ENCODE results near the gene BTBD17. TPM values are rescaled to one million over a fixed set of nuclear protein-coding genes. Genes with fewer than 3 reads are reported as not detected.
A peak's percentile ranks its signal among the peaks of the same experiment; 100 is the strongest.

Gene BTBD17
- total and polyA plus RNA-seq, 4 experiments from 2014 or later: not detected

- H3K27ac Mint-ChIP-seq: no peak overlapping the region
These were observed 24.7 kb upstream of the BTBD17 start for GRCh38 chr17:74386386-74386785.

GRCh38 chr17:74385201-74385600 lies 23.5 kb upstream of the BTBD17 start:
- intact Hi-C loops (cut with micrococcal nuclease): no loop called here
- peaks cover 0 to 7% (median 0%) of the 10 kb centered on the region in 4 donors for H3K4me1 Mint-ChIP-seq
- H3K27me3 Mint-ChIP-seq: peaks cover 0 to 4% of the 10 kb centered on the region in 2 donors
- Histone ChIP-seq H3K9me3 (ENCODE audit: control insufficient read depth in 1 of 2, low read length in 2 of 2) (no peaks in the 10 kb centered on the region), H3K4me1 (ENCODE audit: insufficient read depth, low read length) (no peaks in the 10 kb centered on the region), H3K4me3 (ENCODE audit: low read length in 2 of 2) (no peak overlapping the region), H3K27ac (ENCODE audit: low read depth, low read length) (no peak overlapping the region), H3K27me3 (ENCODE audit: insufficient read depth, low read length) (no peaks in the 10 kb centered on the region), H3K36me3 (ENCODE audit: insufficient read depth, low read length) (no peaks in the 10 kb centered on the region)
- no peaks in the 10 kb centered on the region for H3K36me3 Mint-ChIP-seq
- H3K4me3 Mint-ChIP-seq: no peak overlapping the region
- no peak for DNase-seq
- POLR2A ChIA-PET (ENCODE audit: partially characterized antibody): no interaction called here
- no peak overlapping the region for H3K27ac Mint-ChIP-seq
- CTCF ChIA-PET (ENCODE audit: partially characterized antibody): interaction anchor here (0.7 to 1.6 kb wide), 3 partner anchors 16 to 751 kb away, joined by 3 to 5 read pairs (median 4); no protein-coding TSS in a partner anchor
- peaks cover 0 to 1% (median 0%) of the 10 kb centered on the region in 8 donors for H3K9me3 Mint-ChIP-seq

More at GRCh38 chr17:74386386-74386785, 24.7 kb upstream of the BTBD17 start:
- no peaks in the 10 kb centered on the region for H3K4me1 ChIP-seq (ENCODE audit: insufficient read depth, low read length)
- Mint-ChIP-seq H3K27me3 (peaks cover 0 to 4% of the 10 kb centered on the region in 2 donors), H3K4me3 (no peak overlapping the region), H3K4me1 (no peaks in the 10 kb centered on the region), H3K9me3 (peaks cover 0 to 1% (median 0%) of the 10 kb centered on the region in 8 donors), H3K36me3 (no peaks in the 10 kb centered on the region)
- ChIA-PET POLR2A (ENCODE audit: partially characterized antibody) (no interaction called here), CTCF (ENCODE audit: partially characterized antibody) (interaction anchor here (1.5 kb wide), 1 partner anchor 17 kb away, joined by 3 read pairs; no protein-coding TSS in a partner anchor)
- no peaks in the 10 kb centered on the region for H3K9me3 ChIP-seq (ENCODE audit: control insufficient read depth in 1 of 2, low read length in 2 of 2)
- no peak overlapping the region for H3K4me3 ChIP-seq (ENCODE audit: low read length in 2 of 2)
- no peak overlapping the region for H3K27ac ChIP-seq (ENCODE audit: low read depth, low read length)
- H3K36me3 ChIP-seq (ENCODE audit: insufficient read depth, low read length): no peaks in the 10 kb centered on the region
- no peaks in the 10 kb centered on the region for H3K27me3 ChIP-seq (ENCODE audit: insufficient read depth, low read length)
- DNase-seq: no peak
- intact Hi-C loops (cut with micrococcal nuclease): no loop called here

GRCh38 chr17:74383141-74383540 lies 21.5 kb upstream of the BTBD17 start:
- Histone ChIP-seq H3K36me3 (ENCODE audit: insufficient read depth, low read length) (no peaks in the 10 kb centered on the region), H3K9me3 (ENCODE audit: control insufficient read depth in 1 of 2, low read length in 2 of 2) (no peaks in the 10 kb centered on the region), H3K27ac (ENCODE audit: low read depth, low read length) (no peak overlapping the region), H3K4me1 (ENCODE audit: insufficient read depth, low read length) (peaks cover 9% of the 10 kb centered on the region), H3K4me3 (ENCODE audit: low read length in 2 of 2) (no peak overlapping the region), H3K27me3 (ENCODE audit: insufficient read depth, low read length) (no peaks in the 10 kb centered on the region)
- no peak for DNase-seq
- Mint-ChIP-seq H3K27ac (peak overlapping the region in 1 of 7 donors; percentile 43), H3K4me3 (no peak overlapping the region), H3K9me3 (peaks cover 0 to 1% (median 0%) of the 10 kb centered on the region in 8 donors), H3K36me3 (no peaks in the 10 kb centered on the region), H3K27me3 (peaks cover 1 to 4% of the 10 kb centered on the region in 2 donors), H3K4me1 (peaks cover 0 to 8% (median under 1%) of the 10 kb centered on the region in 4 donors)
- ChIA-PET CTCF (ENCODE audit: partially characterized antibody) (no interaction called here), POLR2A (ENCODE audit: partially characterized antibody) (no interaction called here)
- intact Hi-C loops (cut with micrococcal nuclease): no loop called here

- no peaks in the 10 kb centered on the region for H3K36me3 Mint-ChIP-seq
- peak overlapping the region in 2 of 7 donors; percentile 57 to 89 for H3K27ac Mint-ChIP-seq
- intact Hi-C loops (cut with micrococcal nuclease): no loop called here
- Histone ChIP-seq H3K4me1 (ENCODE audit: insufficient read depth, low read length) (peaks cover 9% of the 10 kb centered on the region), H3K27me3 (ENCODE audit: insufficient read depth, low read length) (no peaks in the 10 kb centered on the region), H3K27ac (ENCODE audit: low read depth, low read length) (no peak overlapping the region), H3K4me3 (ENCODE audit: low read length in 2 of 2) (no peak overlapping the region), H3K9me3 (ENCODE audit: control insufficient read depth in 1 of 2, low read length in 2 of 2) (no peaks in the 10 kb centered on the region), H3K36me3 (ENCODE audit: insufficient read depth, low read length) (no peaks in the 10 kb centered on the region)
- no peak for DNase-seq
- ChIA-PET POLR2A (ENCODE audit: partially characterized antibody) (no interaction called here), CTCF (ENCODE audit: partially characterized antibody) (interaction anchor here (0.9 to 5.1 kb wide), 4 partner anchors 10 to 111 kb away, joined by 3 to 65 read pairs (median 28); partner anchors contain the start of gene GPR142)
- peaks cover 0 to 8% (median under 1%) of the 10 kb centered on the region in 4 donors for H3K4me1 Mint-ChIP-seq
- peaks cover 0 to 1% (median 0%) of the 10 kb centered on the region in 8 donors for H3K9me3 Mint-ChIP-seq
- peaks cover 2 to 4% of the 10 kb centered on the region in 2 donors for H3K27me3 Mint-ChIP-seq
- no peak overlapping the region for H3K4me3 Mint-ChIP-seq
These were observed 19.5 kb upstream of the BTBD17 start for GRCh38 chr17:74380959-74381808.

- H3K4me1 ChIP-seq (ENCODE audit: insufficient read depth, low read length): peaks cover 9% of the 10 kb centered on the region
- H3K9me3 ChIP-seq (ENCODE audit: control insufficient read depth in 1 of 2, low read length in 2 of 2): no peaks in the 10 kb centered on the region
- H3K27me3 Mint-ChIP-seq: peaks cover 2 to 4% of the 10 kb centered on the region in 2 donors
- DNase-seq: no peak
- H3K9me3 Mint-ChIP-seq: peaks cover 0 to 3% (median 0%) of the 10 kb centered on the region in 8 donors
- no peak overlapping the region for H3K27ac ChIP-seq (ENCODE audit: low read depth, low read length)
- intact Hi-C loops (cut with micrococcal nuclease): no loop called here
- no peaks in the 10 kb centered on the region for H3K36me3 ChIP-seq (ENCODE audit: insufficient read depth, low read length)
- H3K4me1 Mint-ChIP-seq: peaks cover 0 to 8% (median under 1%) of the 10 kb centered on the region in 4 donors
- peak overlapping the region in 1 of 8 donors; percentile 39 for H3K4me3 Mint-ChIP-seq
- peak overlapping the region in 2 of 7 donors; percentile 48 to 89 for H3K27ac Mint-ChIP-seq
- no peaks in the 10 kb centered on the region for H3K27me3 ChIP-seq (ENCODE audit: insufficient read depth, low read length)
- H3K4me3 ChIP-seq (ENCODE audit: low read length in 2 of 2): no peak overlapping the region
- POLR2A ChIA-PET (ENCODE audit: partially characterized antibody): no interaction called here
- H3K36me3 Mint-ChIP-seq: no peaks in the 10 kb centered on the region
- CTCF ChIA-PET (ENCODE audit: partially characterized antibody): interaction anchor here (1.2 to 5.1 kb wide), 10 partner anchors 11 to 152 kb away, joined by 3 to 65 read pairs (median 6); partner anchors contain the start of gene GPR142
These were observed 18.7 kb upstream of the BTBD17 start for GRCh38 chr17:74380086-74380958.

- peak; percentile 84 to 88 (median 87) for DNase-seq
- Histone ChIP-seq H3K36me3 (ENCODE audit: insufficient read depth, low read length) (no peaks in the 10 kb centered on the region), H3K4me3 (ENCODE audit: low read length in 2 of 2) (no peak overlapping the region), H3K27ac (ENCODE audit: low read depth, low read length) (no peak overlapping the region), H3K4me1 (ENCODE audit: insufficient read depth, low read length) (peaks cover 9% of the 10 kb centered on the region), H3K9me3 (ENCODE audit: control insufficient read depth in 1 of 2, low read length in 2 of 2) (no peaks in the 10 kb centered on the region), H3K27me3 (ENCODE audit: insufficient read depth, low read length) (no peaks in the 10 kb centered on the region)
- Mint-ChIP-seq H3K4me1 (peaks cover 0 to 8% (median under 1%) of the 10 kb centered on the region in 4 donors), H3K27ac (no peak overlapping the region), H3K4me3 (peak overlapping the region in 1 of 8 donors; percentile 13), H3K27me3 (peaks cover 2 to 4% of the 10 kb centered on the region in 2 donors), H3K9me3 (peaks cover 0 to 2% (median 0%) of the 10 kb centered on the region in 8 donors), H3K36me3 (no peaks in the 10 kb centered on the region)
- ChIA-PET CTCF (ENCODE audit: partially characterized antibody) (interaction anchor here (0.6 to 5.1 kb wide), 31 partner anchors 10 to 486 kb away, joined by 3 to 65 read pairs (median 5); partner anchors contain the start of gene GPR142), POLR2A (ENCODE audit: partially characterized antibody) (interaction anchor here (1.0 kb wide), 1 partner anchor 180 kb away, joined by 3 read pairs; no protein-coding TSS in a partner anchor)
- intact Hi-C loops (cut with micrococcal nuclease): loop anchor here (1.0 to 10.0 kb wide), 2 partner anchors 78 to 355 kb away; partner anchors contain the start of gene RAB37
These were observed 17.9 kb upstream of the BTBD17 start for GRCh38 chr17:74379495-74380085.
